Caco-2 (cell line): Measurements from ENCODE around the gene SORCS2. TPM values are rescaled to one million over a fixed set of nuclear protein-coding genes. Genes with fewer than 3 reads are reported as not detected.

ENCODE experiments used
- BruUV-seq: library from RNA; stranded (reverse); fragments of 400-500 nt; replicated peaks from 2 replicates; lab custom pipeline; 2021; lab: Mats Ljungman, UMichigan
- CTCF ChIA-PET: fragments of 300-600 bp; sonication (Branson Sonifier 250); formaldehyde crosslinking; loops from one replicate; lab custom pipeline; 2022; ENCODE audit warnings: antibody characterized with exemption; lab: Charles Lee
- POLR2A ChIA-PET: fragments of 300-600 bp; sonication (Branson Sonifier 250); formaldehyde crosslinking; loops from one replicate; lab custom pipeline; 2022; ENCODE audit warnings: antibody characterized with exemption; lab: Charles Lee
- DNase-seq, 2 experiments: peaks; one replicate each; pipeline versions ENCODE4 v3.0.0 to v3.0.0-alpha.2; 2020 to 2022
- H3K27me3 ChIP-seq: replicated peaks from 2 replicates; pipeline ENCODE4 v1.6.0; 2011; ENCODE audit warnings: low read length; ENCODE audit not compliant: control insufficient read depth, insufficient read depth
- H3K36me3 ChIP-seq: 2 replicates; pipeline ENCODE4 v1.5.1; 2011; ENCODE audit warnings: low read length; ENCODE audit not compliant: control insufficient read depth, insufficient read depth
- H3K4me1 ChIP-seq: fragments of 250-450 bp; sonication (Bioruptor Pico); 2 replicates; pipeline ENCODE4 v1.5.1; 2020; ENCODE audit warnings: mild to moderate bottlenecking
- H3K4me3 ChIP-seq: 2 replicates; pipeline ENCODE4 v1.5.1; 2011; ENCODE audit warnings: low read depth, mild to moderate bottlenecking, control low read depth, low read length
- H3K9me3 ChIP-seq: fragments of 250-450 bp; sonication (Bioruptor Pico); 2 replicates; pipeline ENCODE4 v1.5.1; 2020; ENCODE audit warnings: mild to moderate bottlenecking, moderate library complexity
- H3K27ac Mint-ChIP-seq: one replicate; pipeline ENCODE4 v1.8.0; 2022; ENCODE audit warnings: mixed read lengths; ENCODE audit not compliant: unreplicated experiment
- H3K27me3 Mint-ChIP-seq: one replicate; pipeline ENCODE4 v1.8.0; 2022; ENCODE audit warnings: mixed read lengths; ENCODE audit not compliant: insufficient read depth, unreplicated experiment
- H3K36me3 Mint-ChIP-seq: one replicate; pipeline ENCODE4 v1.8.0; 2022; ENCODE audit warnings: mild to moderate bottlenecking, mixed read lengths; ENCODE audit not compliant: insufficient read depth, unreplicated experiment
- H3K4me1 Mint-ChIP-seq: one replicate; pipeline ENCODE4 v1.8.0; 2022; ENCODE audit warnings: low read depth, mixed read lengths; ENCODE audit not compliant: unreplicated experiment
- H3K4me3 Mint-ChIP-seq: one replicate; pipeline ENCODE4 v1.8.0; 2022; ENCODE audit warnings: mild to moderate bottlenecking, moderate library complexity, mixed read lengths; ENCODE audit not compliant: unreplicated experiment
- H3K9me3 Mint-ChIP-seq: one replicate; pipeline ENCODE4 v1.8.0; 2022; ENCODE audit warnings: mixed read lengths; ENCODE audit not compliant: unreplicated experiment
- intact Hi-C: fragments of 100-400 bp; cut with micrococcal nuclease; formaldehyde crosslinking; loops from one replicate; pipeline ENCODE4 v1.10.0; 2022; ENCODE audit not compliant: unreplicated experiment
- total RNA-seq: library from RNA; stranded (reverse); gene quantifications from 2 replicates; pipeline ENCODE4 v1.2.3, GENCODE V29; 2022
- TF ChIP-seq, protein P1 (sequence below), 2 experiments: fragments of 200-600 bp in 1 of 2; IDR thresholded peaks; 1 replicate in 1 of 2; 2 replicates in 1 of 2; pipeline versions ENCODE4 v1.5.1 to v1.8.0; 2011 to 2022; ENCODE audit warnings: antibody characterized with exemption in 1 of 2, control low read depth in 1 of 2, inconsistent platforms in 1 of 2, low read depth in 1 of 2, low read length in 1 of 2, mild to moderate bottlenecking in 1 of 2, moderate library complexity in 1 of 2; ENCODE audit not compliant: insufficient read depth in 1 of 2, severe bottlenecking in 1 of 2, unreplicated experiment in 1 of 2

The SORCS2 gene
- total RNA-seq, 1 experiment from 2014 or later = 1.6 TPM

- no peak overlapping the region for H3K4me3 ChIP-seq
- no peak overlapping the region for H3K27ac Mint-ChIP-seq
- H3K36me3 Mint-ChIP-seq = no peaks in the 10 kb centered on the region
- BruUV-seq = no TSS peak
- no peak for DNase-seq
- intact Hi-C loops = no loop called here
- H3K4me1 ChIP-seq = no peaks in the 10 kb centered on the region
- H3K4me1 Mint-ChIP-seq = no peaks in the 10 kb centered on the region
- POLR2A ChIA-PET = no interaction called here
- no peaks in the 10 kb centered on the region for H3K9me3 ChIP-seq
- no peaks in the 10 kb centered on the region for H3K36me3 ChIP-seq
- peaks cover 10% of the 10 kb centered on the region for H3K27me3 Mint-ChIP-seq
- TF ChIP-seq, protein P1, sequence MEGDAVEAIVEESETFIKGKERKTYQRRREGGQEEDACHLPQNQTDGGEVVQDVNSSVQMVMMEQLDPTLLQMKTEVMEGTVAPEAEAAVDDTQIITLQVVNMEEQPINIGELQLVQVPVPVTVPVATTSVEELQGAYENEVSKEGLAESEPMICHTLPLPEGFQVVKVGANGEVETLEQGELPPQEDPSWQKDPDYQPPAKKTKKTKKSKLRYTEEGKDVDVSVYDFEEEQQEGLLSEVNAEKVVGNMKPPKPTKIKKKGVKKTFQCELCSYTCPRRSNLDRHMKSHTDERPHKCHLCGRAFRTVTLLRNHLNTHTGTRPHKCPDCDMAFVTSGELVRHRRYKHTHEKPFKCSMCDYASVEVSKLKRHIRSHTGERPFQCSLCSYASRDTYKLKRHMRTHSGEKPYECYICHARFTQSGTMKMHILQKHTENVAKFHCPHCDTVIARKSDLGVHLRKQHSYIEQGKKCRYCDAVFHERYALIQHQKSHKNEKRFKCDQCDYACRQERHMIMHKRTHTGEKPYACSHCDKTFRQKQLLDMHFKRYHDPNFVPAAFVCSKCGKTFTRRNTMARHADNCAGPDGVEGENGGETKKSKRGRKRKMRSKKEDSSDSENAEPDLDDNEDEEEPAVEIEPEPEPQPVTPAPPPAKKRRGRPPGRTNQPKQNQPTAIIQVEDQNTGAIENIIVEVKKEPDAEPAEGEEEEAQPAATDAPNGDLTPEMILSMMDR (IDR thresholded peaks at IDR 0.05; ENCODE audit: insufficient read depth in 1 of 2, low read depth in 1 of 2, low read length in 1 of 2, severe bottlenecking in 1 of 2, unreplicated experiment in 1 of 2) = no peak
- no peaks in the 10 kb centered on the region for H3K9me3 Mint-ChIP-seq
- H3K4me3 Mint-ChIP-seq = no peak overlapping the region
- CTCF ChIA-PET = no interaction called here
- H3K27me3 ChIP-seq = no peaks in the 10 kb centered on the region
These were observed 115.2 kb downstream of the SORCS2 start for GRCh38 chr4:7307394-7308099.

- Histone ChIP-seq H3K4me3 (no peak overlapping the region), H3K36me3 (no peaks in the 10 kb centered on the region), H3K9me3 (no peaks in the 10 kb centered on the region), H3K4me1 (no peaks in the 10 kb centered on the region), H3K27me3 (no peaks in the 10 kb centered on the region)
- H3K9me3 Mint-ChIP-seq = no peaks in the 10 kb centered on the region
- no TSS peak for BruUV-seq
- no peak overlapping the region for H3K4me3 Mint-ChIP-seq
- ChIA-PET POLR2A (no interaction called here), CTCF (no interaction called here)
- TF ChIP-seq, protein P1 (IDR thresholded peaks at IDR 0.05; ENCODE audit: insufficient read depth in 1 of 2, low read depth in 1 of 2, low read length in 1 of 2, severe bottlenecking in 1 of 2, unreplicated experiment in 1 of 2) = no peak
- intact Hi-C loops = no loop called here
- H3K4me1 Mint-ChIP-seq = no peaks in the 10 kb centered on the region
- H3K27me3 Mint-ChIP-seq = peaks cover 5% of the 10 kb centered on the region
- H3K27ac Mint-ChIP-seq = no peak overlapping the region
- DNase-seq = no peak
- no peaks in the 10 kb centered on the region for H3K36me3 Mint-ChIP-seq
These were observed 116.8 kb downstream of the SORCS2 start for GRCh38 chr4:7309181-7309580.

DNA sequence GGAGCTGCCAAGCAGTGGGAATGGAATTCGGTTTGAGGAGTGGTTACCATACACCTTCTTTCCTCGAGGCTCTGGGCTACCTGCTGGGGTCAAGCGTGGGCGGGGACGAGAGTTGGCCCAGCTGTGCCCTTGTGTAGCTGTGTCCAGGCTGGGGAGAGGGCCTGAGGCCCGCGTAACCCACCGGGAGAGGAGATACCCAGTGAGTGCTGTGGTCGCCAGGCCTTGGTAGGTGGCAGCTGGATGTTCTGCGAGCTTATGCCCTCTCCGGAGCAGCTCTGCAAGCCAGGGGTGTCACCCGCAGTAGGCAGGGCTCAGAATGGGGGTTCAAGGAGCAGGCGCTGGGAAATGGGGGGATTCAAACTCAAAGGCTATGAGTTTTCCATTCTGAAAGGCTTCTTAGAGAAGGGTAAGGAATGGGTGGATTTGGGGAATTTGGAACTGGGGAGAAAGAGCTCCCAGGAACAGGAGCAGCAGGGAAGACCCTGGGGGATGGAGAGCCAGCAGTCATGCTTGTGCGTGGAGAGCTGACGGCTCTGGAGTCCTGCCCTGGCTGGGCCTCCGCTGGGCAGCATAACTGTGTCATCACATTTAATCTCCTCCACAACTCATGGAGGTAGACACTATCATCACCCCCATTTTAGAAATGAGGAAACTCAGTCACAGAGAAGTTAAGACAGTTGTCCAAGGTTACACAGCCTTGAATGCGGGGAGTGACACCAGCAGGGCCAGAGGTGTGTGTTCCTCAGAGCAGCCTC, 117.5 kb downstream of the SORCS2 start:
- Mint-ChIP-seq H3K4me3 (no peak overlapping the region), H3K4me1 (no peaks in the 10 kb centered on the region), H3K27ac (no peak overlapping the region), H3K9me3 (no peaks in the 10 kb centered on the region), H3K36me3 (no peaks in the 10 kb centered on the region), H3K27me3 (peaks cover 5% of the 10 kb centered on the region)
- TF ChIP-seq, protein P1 (IDR thresholded peaks at IDR 0.05; ENCODE audit: insufficient read depth in 1 of 2, low read depth in 1 of 2, low read length in 1 of 2, severe bottlenecking in 1 of 2, unreplicated experiment in 1 of 2) = no peak
- ChIA-PET CTCF (no interaction called here), POLR2A (no interaction called here)
- intact Hi-C loops = no loop called here
- Histone ChIP-seq H3K9me3 (no peaks in the 10 kb centered on the region), H3K4me3 (no peak overlapping the region), H3K4me1 (no peaks in the 10 kb centered on the region), H3K27me3 (no peaks in the 10 kb centered on the region), H3K36me3 (no peaks in the 10 kb centered on the region)
- BruUV-seq = no TSS peak
- DNase-seq = no peak
